H9 (cell line): ENCODE measurements around the gene POLR2A. TPM values are rescaled to one million over a fixed set of nuclear protein-coding genes. Genes with fewer than 3 reads are reported as not detected.

ENCODE experiments used
- DNase-seq: peaks from one replicate; pipeline ENCODE4 v3.0.0-alpha.2; 2017
- H2AFZ ChIP-seq: one replicate; pipeline ENCODE4 v1.6.1; 2013; ENCODE audit warnings: mild to moderate bottlenecking, low read length, control low read depth, moderate library complexity
- H2AK5ac ChIP-seq: 2 replicates; pipeline ENCODE4 v1.6.1; 2013; ENCODE audit warnings: low read length, control low read depth, mixed read lengths; ENCODE audit not compliant: insufficient read length
- H2BK120ac ChIP-seq: one replicate; pipeline ENCODE4 v1.6.1; 2013; ENCODE audit warnings: low read depth, mild to moderate bottlenecking, low read length, control low read depth, inconsistent platforms; ENCODE audit not compliant: poor library complexity, severe bottlenecking
- H2BK12ac ChIP-seq: 2 replicates; pipeline ENCODE4 v1.6.1; 2013; ENCODE audit warnings: low read length, control low read depth, mixed read lengths, low read depth; ENCODE audit not compliant: insufficient read length
- H2BK15ac ChIP-seq: 2 replicates; pipeline ENCODE4 v1.6.1; 2013; ENCODE audit warnings: low read depth, low read length, control low read depth
- H2BK20ac ChIP-seq: one replicate; pipeline ENCODE4 v1.6.1; 2013; ENCODE audit warnings: low read depth, mild to moderate bottlenecking, low read length, control low read depth, inconsistent platforms; ENCODE audit not compliant: poor library complexity, severe bottlenecking
- H2BK5ac ChIP-seq: 2 replicates; pipeline ENCODE4 v1.6.1; 2013; ENCODE audit warnings: low read length, control low read depth, mixed read lengths; ENCODE audit not compliant: insufficient read length
- H3K14ac ChIP-seq: 2 replicates; pipeline ENCODE4 v1.6.1; 2013; ENCODE audit warnings: low read length, control low read depth; ENCODE audit not compliant: insufficient read depth
- H3K18ac ChIP-seq: 2 replicates; pipeline ENCODE4 v1.6.1; 2013; ENCODE audit warnings: low read depth, mild to moderate bottlenecking, mixed read lengths, low read length, control low read depth; ENCODE audit not compliant: insufficient read length
- H3K23ac ChIP-seq: 2 replicates; pipeline ENCODE4 v1.6.1; 2013; ENCODE audit warnings: low read length, control low read depth, mixed read lengths, low read depth; ENCODE audit not compliant: insufficient read length
- H3K23me2 ChIP-seq: 2 replicates; pipeline ENCODE4 v1.6.1; 2013; ENCODE audit warnings: low read depth, mild to moderate bottlenecking, mixed read lengths, low read length, control low read depth; ENCODE audit not compliant: insufficient read length, poor library complexity, severe bottlenecking
- H3K27ac ChIP-seq: 2 replicates; pipeline ENCODE4 v1.5.1; 2013; ENCODE audit warnings: low read length, control low read depth, mixed read lengths, low read depth; ENCODE audit not compliant: insufficient read length
- H3K27me3 ChIP-seq: 2 replicates; pipeline ENCODE4 v1.6.1; 2013; ENCODE audit warnings: low read length, control low read depth, inconsistent platforms; ENCODE audit not compliant: insufficient read depth
- H3K4ac ChIP-seq: 2 replicates; pipeline ENCODE4 v1.6.1; 2013; ENCODE audit warnings: low read depth, mild to moderate bottlenecking, control low read depth, inconsistent platforms, low read length, moderate library complexity
- H3K4me1 ChIP-seq: 2 replicates; pipeline ENCODE4 v1.6.1; 2013; ENCODE audit warnings: low read length, control low read depth, inconsistent platforms; ENCODE audit not compliant: insufficient read depth
- H3K4me2 ChIP-seq: 2 replicates; pipeline ENCODE4 v1.6.1; 2013; ENCODE audit warnings: low read length, control low read depth, mixed read lengths; ENCODE audit not compliant: insufficient read length, insufficient read depth
- H3K56ac ChIP-seq: 2 replicates; pipeline ENCODE4 v1.6.1; 2013; ENCODE audit warnings: low read depth, mild to moderate bottlenecking, mixed read lengths, low read length, control low read depth; ENCODE audit not compliant: insufficient read length
- H3K79me1 ChIP-seq: 2 replicates; pipeline ENCODE4 v1.6.1; 2013; ENCODE audit warnings: low read depth, mild to moderate bottlenecking, moderate library complexity, low read length, control low read depth, inconsistent platforms; ENCODE audit not compliant: insufficient read depth, poor library complexity, severe bottlenecking
- H3K79me2 ChIP-seq: 2 replicates; pipeline ENCODE4 v1.6.1; 2013; ENCODE audit warnings: low read length, control low read depth, inconsistent platforms; ENCODE audit not compliant: insufficient read depth
- H3K9ac ChIP-seq: 2 replicates; pipeline ENCODE4 v1.6.1; 2013; ENCODE audit warnings: low read length, control low read depth, mixed read lengths; ENCODE audit not compliant: insufficient read length; ENCODE audit errors: extremely low read depth
- H3K9me3 ChIP-seq: one replicate; pipeline ENCODE4 v1.6.1; 2013; ENCODE audit warnings: low read depth, low read length, inconsistent platforms; ENCODE audit not compliant: control insufficient read depth
- H3T11ph ChIP-seq: one replicate; pipeline ENCODE4 v1.6.1; 2013; ENCODE audit warnings: mild to moderate bottlenecking, low read length, control low read depth, inconsistent platforms
- H4K20me1 ChIP-seq: one replicate; pipeline ENCODE4 v1.6.1; 2013; ENCODE audit not compliant: control insufficient read depth, insufficient read length, insufficient read depth
- H4K5ac ChIP-seq: 2 replicates; pipeline ENCODE4 v1.6.1; 2013; ENCODE audit warnings: low read depth, mild to moderate bottlenecking, mixed read lengths, low read length, control low read depth; ENCODE audit not compliant: insufficient read length
- H4K8ac ChIP-seq: replicated peaks from 2 replicates; pipeline ENCODE4 v1.6.1; 2013; ENCODE audit warnings: low read length, control low read depth, mixed read lengths, low read depth; ENCODE audit not compliant: insufficient read length
- H4K91ac ChIP-seq: 2 replicates; pipeline ENCODE4 v1.6.1; 2013; ENCODE audit warnings: low read depth, mild to moderate bottlenecking, moderate library complexity, mixed read lengths, low read length, control low read depth; ENCODE audit not compliant: insufficient read length
- H3K27ac Mint-ChIP-seq, 3 experiments: 2 replicates in 2 of 3; 3 replicates in 1 of 3; pipeline ENCODE4 v1.8.0; 2020 to 2021; ENCODE audit warnings: mixed read lengths in 3 of 3, mild to moderate bottlenecking in 1 of 3, moderate library complexity in 1 of 3
- H3K27me3 Mint-ChIP-seq: 2 replicates; pipeline ENCODE4 v1.8.0; 2021; ENCODE audit warnings: low read depth, mild to moderate bottlenecking, moderate library complexity, mixed read lengths
- H3K36me3 Mint-ChIP-seq, 3 experiments: 2 replicates in 2 of 3; 3 replicates in 1 of 3; pipeline ENCODE4 v1.8.0; 2020 to 2021; ENCODE audit warnings: low read depth in 3 of 3, mixed read lengths in 3 of 3; ENCODE audit not compliant: insufficient read depth in 1 of 3
- H3K4me1 Mint-ChIP-seq, 2 experiments: 2 replicates each; pipeline ENCODE4 v1.8.0; 2020; ENCODE audit warnings: mixed read lengths in 2 of 2
- H3K4me3 Mint-ChIP-seq, 2 experiments: 2 replicates in 1 of 2; 3 replicates in 1 of 2; pipeline ENCODE4 v1.8.0; 2020 to 2021; ENCODE audit warnings: mild to moderate bottlenecking in 2 of 2, mixed read lengths in 2 of 2, moderate library complexity in 1 of 2
- H3K9me3 Mint-ChIP-seq, 2 experiments: 2 replicates in 1 of 2; 3 replicates in 1 of 2; pipeline ENCODE4 v1.8.0; 2020; ENCODE audit warnings: mild to moderate bottlenecking in 2 of 2, mixed read lengths in 2 of 2, moderate library complexity in 1 of 2
- CTCF ChIP-seq: fragments of 200-600 bp; sonication (generic); conservative IDR thresholded peaks from 3 replicates; pipeline ENCODE4 v1.8.0; 2021; ENCODE audit warnings: antibody characterized with exemption, mild to moderate bottlenecking
- whole genome bisulfite sequencing: extraction: QIAGEN DNeasy Blood & Tissue Kit; methylation state at CpG from one replicate; pipeline ENCODE4 v1.1.7; 2013; ENCODE audit warnings: missing lambda C conversion rate, low lambda C conversion rate, mixed read lengths; ENCODE audit not compliant: insufficient read length; ENCODE audit errors: extremely low coverage; 5-methylcytosine and 5-hydroxymethylcytosine counted together
- total RNA-seq: library from RNA; stranded (reverse); gene quantifications from 2 replicates; pipeline ENCODE4 v1.2.1, GENCODE V29; 2021

The POLR2A gene
- total RNA-seq, 1 experiment from 2014 or later = 153 TPM

GRCh38 chr17:7497228-7497627 is 13.1 kb downstream of the POLR2A start:
- H3K27me3 Mint-ChIP-seq = no peaks in the 10 kb centered on the region
- Histone ChIP-seq H4K5ac (no peak overlapping the region), H3K27me3 (no peaks in the 10 kb centered on the region), H3K56ac (no peak overlapping the region), H3K79me2 (peaks cover 18% of the 10 kb centered on the region; the same call in 1 of the 2 replicates), H4K91ac (no peak overlapping the region), H3K23ac (no peak overlapping the region), H2BK5ac (no peak overlapping the region), H3K4me1 (no peaks in the 10 kb centered on the region), H3K23me2 (no peaks in the 10 kb centered on the region), H4K8ac (no peak overlapping the region), H2BK12ac (no peak overlapping the region), H3K9me3 (no peaks in the 10 kb centered on the region), H3T11ph (no peak overlapping the region), H2BK20ac (no peak overlapping the region), H3K14ac (no peak overlapping the region), H2AFZ (no peak overlapping the region), H3K18ac (no peak overlapping the region), H3K27ac (no peak overlapping the region), H2BK120ac (no peak overlapping the region), H3K4me2 (no peak overlapping the region), H3K4ac (no peak overlapping the region), H3K9ac (no peak overlapping the region), H3K79me1 (peaks cover 8% of the 10 kb centered on the region), H4K20me1 (peaks cover 2% of the 10 kb centered on the region), H2BK15ac (no peak overlapping the region), H2AK5ac (no peak overlapping the region)
- no peak for TF ChIP-seq CTCF
- no peaks in the 10 kb centered on the region for H3K9me3 Mint-ChIP-seq
- H3K4me3 Mint-ChIP-seq = no peak overlapping the region
- WGBS = no CpG with 5 or more reads among the region's 10 CpGs
- peaks cover 68 to 88% (median 80%) of the 10 kb centered on the region in 3 experiments for H3K36me3 Mint-ChIP-seq
- H3K4me1 Mint-ChIP-seq = 0 out of 4 replicates have a peak, but pooled peaks cover 0 to 5% of the 10 kb centered on the region in 2 experiments
- no peak for DNase-seq
- peak overlapping the region in 1 of 3 experiments; percentile 28; a peak in 2 of 7 replicates for H3K27ac Mint-ChIP-seq
